ENCODE measurements around the gene NTHL1. TPM values are rescaled to one million over a fixed set of nuclear protein-coding genes. Genes with fewer than 3 reads are reported as not detected.
A peak's percentile ranks its signal among the peaks of the same experiment; 100 is the strongest.
"Not testable (repeated sequence)": the region's sequence is repeated elsewhere in the genome, so short reads cannot be mapped to it uniquely, and the experiment has no call there.

NTHL1 gene
- total and polyA plus RNA-seq, 5 donors from 2014 or later: 15.0 to 52.7 (median 32.7) TPM

- peak overlapping the region in 1 of 4 donors; percentile 54 for H3K4me3 Mint-ChIP-seq
- H3K4me1 Mint-ChIP-seq: peaks cover 0 to 2% (median 0%) of the 10 kb centered on the region in 4 donors
- Histone ChIP-seq H3K27ac (ENCODE audit: insufficient read depth, low read length, poor library complexity, severe bottlenecking) (no peak overlapping the region), H3K36me3 (ENCODE audit: control insufficient read depth, insufficient read depth, low read length) (no peaks in the 10 kb centered on the region), H3K27me3 (ENCODE audit: control insufficient read depth, insufficient read depth, low read length) (no peaks in the 10 kb centered on the region), H3K4me3 (ENCODE audit: low read depth, low read length) (no peak overlapping the region), H3K9me3 (ENCODE audit: control insufficient read depth in 2 of 2, low read length in 2 of 2) (no peaks in the 10 kb centered on the region), H3K4me1 (ENCODE audit: control insufficient read depth, insufficient read depth, low read length, poor library complexity, severe bottlenecking) (peaks cover 14% of the 10 kb centered on the region)
- no peaks in the 10 kb centered on the region for H3K36me3 Mint-ChIP-seq
- no peak for ATAC-seq (ENCODE audit: low read depth in 2 of 2)
- no peak for DNase-seq
- H3K27ac Mint-ChIP-seq: no peak overlapping the region
- no peaks in the 10 kb centered on the region for H3K9me3 Mint-ChIP-seq
- H3K27me3 Mint-ChIP-seq: peaks cover 17% of the 10 kb centered on the region
These were observed 31.2 kb downstream of the NTHL1 start for GRCh38 chr16:2016407-2016922.

- Mint-ChIP-seq H3K36me3 (no peaks in the 10 kb centered on the region), H3K4me1 (peaks cover 0 to 2% (median 0%) of the 10 kb centered on the region in 4 donors), H3K4me3 (no peak overlapping the region), H3K9me3 (no peaks in the 10 kb centered on the region), H3K27ac (no peak overlapping the region), H3K27me3 (peaks cover 11% of the 10 kb centered on the region)
- Histone ChIP-seq H3K4me1 (ENCODE audit: control insufficient read depth, insufficient read depth, low read length, poor library complexity, severe bottlenecking) (peaks cover 14% of the 10 kb centered on the region), H3K4me3 (ENCODE audit: low read depth, low read length) (no peak overlapping the region), H3K27ac (ENCODE audit: insufficient read depth, low read length, poor library complexity, severe bottlenecking) (no peak overlapping the region), H3K36me3 (ENCODE audit: control insufficient read depth, insufficient read depth, low read length) (no peaks in the 10 kb centered on the region), H3K27me3 (ENCODE audit: control insufficient read depth, insufficient read depth, low read length) (no peaks in the 10 kb centered on the region), H3K9me3 (ENCODE audit: control insufficient read depth in 2 of 2, low read length in 2 of 2) (no peaks in the 10 kb centered on the region)
- ATAC-seq (ENCODE audit: low read depth in 2 of 2) (no peak), DNase-seq (no peak)
These were observed 31.8 kb downstream of the NTHL1 start for GRCh38 chr16:2015947-2016208.

GRCh38 chr16:2015117-2015946 lies 32.3 kb downstream of the NTHL1 start:
- H3K36me3 Mint-ChIP-seq: no peaks in the 10 kb centered on the region
- no peak overlapping the region for H3K27ac Mint-ChIP-seq
- no peaks in the 10 kb centered on the region for H3K9me3 Mint-ChIP-seq
- Histone ChIP-seq H3K27me3 (ENCODE audit: control insufficient read depth, insufficient read depth, low read length) (no peaks in the 10 kb centered on the region), H3K4me1 (ENCODE audit: control insufficient read depth, insufficient read depth, low read length, poor library complexity, severe bottlenecking) (peaks cover 13% of the 10 kb centered on the region), H3K36me3 (ENCODE audit: control insufficient read depth, insufficient read depth, low read length) (no peaks in the 10 kb centered on the region), H3K27ac (ENCODE audit: insufficient read depth, low read length, poor library complexity, severe bottlenecking) (no peak overlapping the region), H3K4me3 (ENCODE audit: low read depth, low read length) (no peak overlapping the region), H3K9me3 (ENCODE audit: control insufficient read depth in 2 of 2, low read length in 2 of 2) (no peaks in the 10 kb centered on the region)
- peaks cover 0 to 2% (median under 1%) of the 10 kb centered on the region in 4 donors for H3K4me1 Mint-ChIP-seq
- no peak for ATAC-seq (ENCODE audit: low read depth in 2 of 2)
- no peak for DNase-seq
- no peak overlapping the region for H3K4me3 Mint-ChIP-seq
- H3K27me3 Mint-ChIP-seq: peaks cover 6% of the 10 kb centered on the region

- no peaks in the 10 kb centered on the region for H3K9me3 Mint-ChIP-seq
- no peaks in the 10 kb centered on the region for H3K27me3 Mint-ChIP-seq
- no peaks in the 10 kb centered on the region for H3K36me3 Mint-ChIP-seq
- DNase-seq (no peak), ATAC-seq (ENCODE audit: low read depth in 2 of 2) (no peak)
- H3K27ac Mint-ChIP-seq: peak overlapping the region in 1 of 3 donors; percentile 26
- H3K27ac ChIP-seq (ENCODE audit: insufficient read depth, low read length, poor library complexity, severe bottlenecking): no peak overlapping the region
- peaks cover 0 to 12% (median 6%) of the 10 kb centered on the region in 4 donors for H3K4me1 Mint-ChIP-seq
- no peaks in the 10 kb centered on the region for H3K36me3 ChIP-seq (ENCODE audit: control insufficient read depth, insufficient read depth, low read length)
- peak overlapping the region in 1 of 4 donors; percentile 54 for H3K4me3 Mint-ChIP-seq
- no peaks in the 10 kb centered on the region for H3K27me3 ChIP-seq (ENCODE audit: control insufficient read depth, insufficient read depth, low read length)
- peaks cover 15% of the 10 kb centered on the region for H3K4me1 ChIP-seq (ENCODE audit: control insufficient read depth, insufficient read depth, low read length, poor library complexity, severe bottlenecking)
- no peaks in the 10 kb centered on the region for H3K9me3 ChIP-seq (ENCODE audit: control insufficient read depth in 2 of 2, low read length in 2 of 2)
- H3K4me3 ChIP-seq (ENCODE audit: low read depth, low read length): no peak overlapping the region
These were observed 34.1 kb downstream of the NTHL1 start for GRCh38 chr16:2013527-2013926.

GRCh38 chr16:2011726-2012125 lies 35.9 kb downstream of the NTHL1 start:
- ATAC-seq (ENCODE audit: low read depth in 2 of 2); H3K27me3 ChIP-seq (ENCODE audit: control insufficient read depth, insufficient read depth, low read length); H3K9me3 Mint-ChIP-seq; H3K27ac ChIP-seq (ENCODE audit: insufficient read depth, low read length, poor library complexity, severe bottlenecking); H3K36me3 Mint-ChIP-seq; H3K27me3 Mint-ChIP-seq; DNase-seq; H3K36me3 ChIP-seq (ENCODE audit: control insufficient read depth, insufficient read depth, low read length); H3K9me3 ChIP-seq (ENCODE audit: control insufficient read depth in 2 of 2, low read length in 2 of 2); H3K4me3 ChIP-seq (ENCODE audit: low read depth, low read length): not testable (repeated sequence)
- H3K4me1 Mint-ChIP-seq: peaks cover 0 to 29% (median 15%) of the 10 kb centered on the region in 4 donors
- peak overlapping the region in 2 of 4 donors; percentile 39 to 93 for H3K4me3 Mint-ChIP-seq
- H3K4me1 ChIP-seq (ENCODE audit: control insufficient read depth, insufficient read depth, low read length, poor library complexity, severe bottlenecking): peaks cover 33% of the 10 kb centered on the region
- H3K27ac Mint-ChIP-seq: peak overlapping the region in 2 of 3 donors; percentile 5 to 25

GRCh38 chr16:2009791-2010510 lies 37.7 kb downstream of the NTHL1 start, which contains the start of gene ZNF598:
ZNF598 (minus strand) TSS chr16:2009821.
- ATAC-seq (ENCODE audit: low read depth in 2 of 2): peak; percentile 97 to 98
- Histone ChIP-seq H3K4me1 (ENCODE audit: control insufficient read depth, insufficient read depth, low read length, poor library complexity, severe bottlenecking) (peaks cover 36% of the 10 kb centered on the region), H3K9me3 (ENCODE audit: control insufficient read depth in 2 of 2, low read length in 2 of 2) (no peaks in the 10 kb centered on the region), H3K4me3 (ENCODE audit: low read depth, low read length) (peak within 1 kb of the TSS; percentile 93), H3K27ac (ENCODE audit: insufficient read depth, low read length, poor library complexity, severe bottlenecking) (peak within 1 kb of the TSS; percentile 89), H3K36me3 (ENCODE audit: control insufficient read depth, insufficient read depth, low read length) (no peaks in the 10 kb centered on the region), H3K27me3 (ENCODE audit: control insufficient read depth, insufficient read depth, low read length) (no peaks in the 10 kb centered on the region)
- H3K36me3 Mint-ChIP-seq: no peaks in the 10 kb centered on the region
- peak; percentile 74 to 89 (median 81) for DNase-seq
- peak within 1 kb of the TSS; percentile 91 to 98 (median 97) for H3K27ac Mint-ChIP-seq
- no peaks in the 10 kb centered on the region for H3K9me3 Mint-ChIP-seq
- H3K27me3 Mint-ChIP-seq: no peaks in the 10 kb centered on the region
- peaks cover 0 to 41% (median 21%) of the 10 kb centered on the region in 4 donors for H3K4me1 Mint-ChIP-seq
- H3K4me3 Mint-ChIP-seq: peak within 1 kb of the TSS; percentile 92 to 97 (median 94)

GRCh38 chr16:2009164-2009711 lies 38.4 kb downstream of the NTHL1 start:
- peaks cover 0 to 47% (median 21%) of the 10 kb centered on the region in 4 donors for H3K4me1 Mint-ChIP-seq
- peaks cover 39% of the 10 kb centered on the region for H3K4me1 ChIP-seq (ENCODE audit: control insufficient read depth, insufficient read depth, low read length, poor library complexity, severe bottlenecking)

More at GRCh38 chr16:2009164-2009711, 38.4 kb downstream of the NTHL1 start:
- H3K4me3 Mint-ChIP-seq: peak overlapping the region; percentile 72 to 97 (median 83)
- H3K27me3 Mint-ChIP-seq: no peaks in the 10 kb centered on the region
- peak overlapping the region; percentile 71 for H3K4me3 ChIP-seq (ENCODE audit: low read depth, low read length)
- ATAC-seq (ENCODE audit: low read depth in 2 of 2) (peak; percentile 38 to 40), DNase-seq (peak in 1 of 3 donors; percentile 26)
- no peaks in the 10 kb centered on the region for H3K9me3 Mint-ChIP-seq
- peak overlapping the region; percentile 89 for H3K27ac ChIP-seq (ENCODE audit: insufficient read depth, low read length, poor library complexity, severe bottlenecking)
- no peaks in the 10 kb centered on the region for H3K27me3 ChIP-seq (ENCODE audit: control insufficient read depth, insufficient read depth, low read length)
- H3K9me3 ChIP-seq (ENCODE audit: control insufficient read depth in 2 of 2, low read length in 2 of 2): no peaks in the 10 kb centered on the region
- H3K27ac Mint-ChIP-seq: peak overlapping the region; percentile 38 to 78 (median 72)
- no peaks in the 10 kb centered on the region for H3K36me3 ChIP-seq (ENCODE audit: control insufficient read depth, insufficient read depth, low read length)
- H3K36me3 Mint-ChIP-seq: no peaks in the 10 kb centered on the region
